MM.1S (cell line): ENCODE results near the gene TMIE.
"Not testable (repeated sequence)": the region's sequence is repeated elsewhere in the genome, so short reads cannot be mapped to it uniquely, and the experiment has no call there.

ENCODE experiments used
- DNase-seq: peaks from one replicate; pipeline ENCODE4 v3.0.0-alpha.2; 2015
- H2AFZ ChIP-seq: fragments of 300-600 bp; sonication (generic); 2 replicates; pipeline ENCODE4 v1.6.0; 2016; ENCODE audit warnings: antibody characterized with exemption, low read length
- H3F3A ChIP-seq: fragments of 300-600 bp; sonication (generic); 2 replicates; pipeline ENCODE4 v1.6.1; 2016; ENCODE audit warnings: mild to moderate bottlenecking, antibody characterized with exemption, low read length, moderate library complexity, mixed read lengths; ENCODE audit not compliant: insufficient read depth
- H3K27ac ChIP-seq: fragments of 300-600 bp; sonication (generic); 2 replicates; pipeline ENCODE4 v1.5.1; 2016; ENCODE audit warnings: mild to moderate bottlenecking, low read length
- H3K27me3 ChIP-seq: fragments of 300-600 bp; sonication (generic); replicated peaks from 2 replicates; pipeline ENCODE4 v1.6.0; 2016; ENCODE audit warnings: low read length; ENCODE audit not compliant: insufficient read depth
- H3K36me3 ChIP-seq: fragments of 300-600 bp; sonication (generic); replicated peaks from 2 replicates; pipeline ENCODE4 v1.6.1; 2016; ENCODE audit warnings: mild to moderate bottlenecking, low read length, mixed read lengths; ENCODE audit not compliant: insufficient read depth
- H3K4me1 ChIP-seq: fragments of 300-600 bp; sonication (generic); 2 replicates; pipeline ENCODE4 v1.6.1; 2016; ENCODE audit warnings: low read length, mixed read lengths
- H3K4me2 ChIP-seq: fragments of 300-600 bp; sonication (generic); 2 replicates; pipeline ENCODE4 v1.6.0; 2016; ENCODE audit warnings: low read depth, low read length
- H3K4me3 ChIP-seq: fragments of 300-600 bp; sonication (generic); 2 replicates; pipeline ENCODE4 v1.5.1; 2016; ENCODE audit warnings: low read length, mixed read lengths
- H3K79me2 ChIP-seq: fragments of 300-600 bp; sonication (generic); 2 replicates; pipeline ENCODE4 v1.6.1; 2016; ENCODE audit warnings: mixed run types, low read length, mixed read lengths
- H3K9ac ChIP-seq: fragments of 300-600 bp; sonication (generic); 2 replicates; pipeline ENCODE4 v1.6.1; 2016; ENCODE audit warnings: low read length, mixed read lengths
- H3K9me2 ChIP-seq: fragments of 300-600 bp; sonication (generic); replicated peaks from 2 replicates; pipeline ENCODE4 v1.6.1; 2016; ENCODE audit warnings: mild to moderate bottlenecking, low read length, mixed read lengths; ENCODE audit not compliant: insufficient read depth
- H3K9me3 ChIP-seq: fragments of 300-600 bp; sonication (generic); replicated peaks from 2 replicates; pipeline ENCODE4 v1.6.1; 2016; ENCODE audit warnings: mild to moderate bottlenecking, low read length, mixed read lengths; ENCODE audit not compliant: insufficient read depth
- H4K20me1 ChIP-seq: fragments of 300-600 bp; sonication (generic); 2 replicates; pipeline ENCODE4 v1.6.1; 2016; ENCODE audit warnings: mild to moderate bottlenecking, low read length, moderate library complexity, mixed read lengths; ENCODE audit not compliant: insufficient read depth
- CTCF ChIP-seq: fragments of 300-600 bp; sonication (generic); IDR thresholded peaks from 2 replicates; pipeline ENCODE4 v1.5.1; 2016; ENCODE audit warnings: antibody characterized with exemption, low read length, mixed read lengths
- EZH2 ChIP-seq: fragments of 300-600 bp; sonication (generic); optimal IDR thresholded peaks from 2 replicates; pipeline ENCODE3; 2017; ENCODE audit warnings: low read depth, mild to moderate bottlenecking, antibody characterized with exemption, low read length, mixed read lengths
- EZH2phosphoT487 ChIP-seq: fragments of 300-600 bp; sonication (generic); IDR thresholded peaks from 2 replicates; pipeline ENCODE4 v1.6.1; 2018; ENCODE audit warnings: antibody characterized with exemption, low read length

TMIE gene

GRCh38 chr3:46750555-46751038, 49.4 kb downstream of the TMIE start:
- no peak overlapping the region for H3K4me2 ChIP-seq
- no peak for TF ChIP-seq CTCF
- TF ChIP-seq EZH2, result no peak
- TF ChIP-seq EZH2phosphoT487, result no peak
- peaks cover 19% of the 10 kb centered on the region for H3K4me1 ChIP-seq
- no peaks in the 10 kb centered on the region for H3K79me2 ChIP-seq
- peaks cover 5% of the 10 kb centered on the region; the same call in 1 of the 2 replicates for H3F3A ChIP-seq
- H3K27ac ChIP-seq, result no peak overlapping the region
- H3K36me3 ChIP-seq, result no peaks in the 10 kb centered on the region
- H3K4me3 ChIP-seq, result no peak overlapping the region
- no peak overlapping the region for H3K9ac ChIP-seq
- H3K9me2 ChIP-seq, result no peaks in the 10 kb centered on the region
- H3K27me3 ChIP-seq, result no peaks in the 10 kb centered on the region
- no peaks in the 10 kb centered on the region for H3K9me3 ChIP-seq
- no peak for DNase-seq
- H2AFZ ChIP-seq, result no peak overlapping the region
- H4K20me1 ChIP-seq, result no peaks in the 10 kb centered on the region

- not testable (repeated sequence) for H2AFZ ChIP-seq, H4K20me1 ChIP-seq, H3F3A ChIP-seq, H3K9me2 ChIP-seq, H3K9me3 ChIP-seq, H3K27me3 ChIP-seq, H3K79me2 ChIP-seq, H3K9ac ChIP-seq, H3K36me3 ChIP-seq, H3K4me3 ChIP-seq
- peaks cover 11% of the 10 kb centered on the region for H3K4me1 ChIP-seq
- peak; percentile 91 for DNase-seq
- 0 out of 2 replicates have a peak overlapping the region, but pooled peaks have one; percentile 16 for H3K4me2 ChIP-seq
- peak overlapping the region; percentile 43; the same call in 1 of the 2 replicates for H3K27ac ChIP-seq
These were observed 51.9 kb downstream of the TMIE start for GRCh38 chr3:46753127-46753526.

- Histone ChIP-seq H4K20me1 (no peaks in the 10 kb centered on the region), H3K27me3 (no peaks in the 10 kb centered on the region), H3K9me2 (no peaks in the 10 kb centered on the region), H3K9ac (no peak overlapping the region), H3K4me3 (no peak overlapping the region), H3K4me2 (no peak overlapping the region), H3F3A (no peaks in the 10 kb centered on the region), H3K4me1 (peaks cover 11% of the 10 kb centered on the region), H3K9me3 (no peaks in the 10 kb centered on the region), H3K27ac (no peak overlapping the region), H3K79me2 (no peaks in the 10 kb centered on the region), H3K36me3 (no peaks in the 10 kb centered on the region), H2AFZ (no peak overlapping the region)
- no peak for DNase-seq
- no peak for TF ChIP-seq EZH2phosphoT487
- no peak for TF ChIP-seq EZH2
- no peak for TF ChIP-seq CTCF
These were observed 54.5 kb downstream of the TMIE start for GRCh38 chr3:46755646-46756045.

GRCh38 chr3:46756642-46757041, 55.5 kb downstream of the TMIE start:
- Histone ChIP-seq H3K79me2 (no peaks in the 10 kb centered on the region), H3K9me3 (no peaks in the 10 kb centered on the region), H3K9ac (no peak overlapping the region), H3K4me3 (no peak overlapping the region), H4K20me1 (no peaks in the 10 kb centered on the region), H3K4me1 (peaks cover 11% of the 10 kb centered on the region), H3K27me3 (no peaks in the 10 kb centered on the region), H3F3A (no peaks in the 10 kb centered on the region), H3K9me2 (no peaks in the 10 kb centered on the region), H2AFZ (no peak overlapping the region), H3K4me2 (no peak overlapping the region), H3K36me3 (no peaks in the 10 kb centered on the region), H3K27ac (no peak overlapping the region)
- TF ChIP-seq EZH2 (no peak), EZH2phosphoT487 (no peak), CTCF (no peak)
- no peak for DNase-seq
